Esophagus muscularis mucosa (tissue), 3 donors: ENCODE measurements around the gene CRTC1.

Experiments used
- POLR2A ChIP-seq: fragments of 450-650 bp; IDR thresholded peaks from one replicate; pipeline ENCODE4 v1.6.1; 2017; ENCODE audit warnings: antibody characterized with exemption, moderate library complexity, mild to moderate bottlenecking, low read depth
- POLR2AphosphoS5 ChIP-seq, 2 donors: sonication (generic); formaldehyde crosslinking; IDR thresholded peaks; one replicate each; pipeline ENCODE4 v1.6.1; 2017; ENCODE audit warnings: antibody characterized with exemption in 2 of 2
- TF ChIP-seq, protein P1 (sequence below), 3 experiments: fragments of 200-600 bp in 2 of 3; fragments of 450-650 bp in 1 of 3; sonication (generic) in 2 of 3; IDR thresholded peaks; one replicate each; pipeline ENCODE4 v1.5.1; 2017 to 2019; ENCODE audit warnings: antibody characterized with exemption in 3 of 3, mild to moderate bottlenecking in 2 of 3, moderate library complexity in 1 of 3

DNA sequence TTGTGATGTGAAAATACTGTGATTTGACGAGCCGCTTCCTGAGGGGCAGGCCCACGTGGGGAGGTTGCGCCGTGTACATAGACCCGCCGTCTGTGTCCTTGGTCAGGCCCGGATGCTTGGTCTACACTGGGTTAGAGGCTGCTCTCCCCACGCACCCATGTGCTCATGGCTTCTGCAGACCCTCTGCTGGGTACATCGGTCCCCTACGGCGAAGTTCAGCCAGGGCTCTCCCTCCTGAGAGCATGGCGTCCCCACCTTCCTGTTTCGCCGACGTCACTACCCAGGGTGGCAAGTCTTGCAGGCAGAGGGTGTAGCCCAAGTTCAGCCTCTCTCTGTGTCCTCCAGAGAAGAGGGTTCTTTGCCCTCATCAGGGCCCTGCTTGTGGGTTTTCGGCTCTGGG lies 96.6 kb downstream of the CRTC1 start:
- TF ChIP-seq, protein P1, sequence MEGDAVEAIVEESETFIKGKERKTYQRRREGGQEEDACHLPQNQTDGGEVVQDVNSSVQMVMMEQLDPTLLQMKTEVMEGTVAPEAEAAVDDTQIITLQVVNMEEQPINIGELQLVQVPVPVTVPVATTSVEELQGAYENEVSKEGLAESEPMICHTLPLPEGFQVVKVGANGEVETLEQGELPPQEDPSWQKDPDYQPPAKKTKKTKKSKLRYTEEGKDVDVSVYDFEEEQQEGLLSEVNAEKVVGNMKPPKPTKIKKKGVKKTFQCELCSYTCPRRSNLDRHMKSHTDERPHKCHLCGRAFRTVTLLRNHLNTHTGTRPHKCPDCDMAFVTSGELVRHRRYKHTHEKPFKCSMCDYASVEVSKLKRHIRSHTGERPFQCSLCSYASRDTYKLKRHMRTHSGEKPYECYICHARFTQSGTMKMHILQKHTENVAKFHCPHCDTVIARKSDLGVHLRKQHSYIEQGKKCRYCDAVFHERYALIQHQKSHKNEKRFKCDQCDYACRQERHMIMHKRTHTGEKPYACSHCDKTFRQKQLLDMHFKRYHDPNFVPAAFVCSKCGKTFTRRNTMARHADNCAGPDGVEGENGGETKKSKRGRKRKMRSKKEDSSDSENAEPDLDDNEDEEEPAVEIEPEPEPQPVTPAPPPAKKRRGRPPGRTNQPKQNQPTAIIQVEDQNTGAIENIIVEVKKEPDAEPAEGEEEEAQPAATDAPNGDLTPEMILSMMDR (IDR thresholded peaks at IDR 0.05), result no peak
- TF ChIP-seq POLR2A, result no peak
- no peak for TF ChIP-seq POLR2AphosphoS5 (IDR thresholded peaks at IDR 0.05)
